Activated CD4-positive, alpha-beta T cell treated with anti-CD3 and anti-CD28 coated beads, Interleukin-2, amount 50 U/mL, for 48 hours (primary cell): ENCODE measurements around the gene PANK3.
"Not testable (repeated sequence)": the region's sequence is repeated elsewhere in the genome, so short reads cannot be mapped to it uniquely, and the experiment has no call there.

Experiments
- DNase-seq, 2 experiments: peaks; one replicate each; pipeline ENCODE4 v3.0.0-alpha.2; 2020

Gene PANK3

GRCh38 chr5:168591302-168592013 is 12.3 kb upstream of the PANK3 start:
- DNase-seq: no peak

- DNase-seq: no peak
These were observed 11.5 kb upstream of the PANK3 start for GRCh38 chr5:168590666-168591065.

- DNase-seq: no peak
These were observed 8.8 kb upstream of the PANK3 start for GRCh38 chr5:168587987-168588386.

GRCh38 chr5:168585119-168585856 is 6.1 kb upstream of the PANK3 start:
- no peak for DNase-seq

GRCh38 chr5:168583742-168584482 is 4.7 kb upstream of the PANK3 start:
- DNase-seq: no peak

GRCh38 chr5:168580814-168581469 is 1.8 kb upstream of the PANK3 start:
- not testable (repeated sequence) for DNase-seq

GRCh38 chr5:168580227-168580508 is 1.0 kb upstream of the PANK3 start:
- DNase-seq: no peak

- DNase-seq: peak; percentile 95 to 97
These were observed 489 bp upstream of the PANK3 start for GRCh38 chr5:168579488-168580226.

- DNase-seq: no peak
These were observed 1.2 kb downstream of the PANK3 start for GRCh38 chr5:168578006-168578405.

- DNase-seq: no peak
These were observed 3.5 kb downstream of the PANK3 start for GRCh38 chr5:168575391-168576372.

GRCh38 chr5:168574156-168574555 is 5.0 kb downstream of the PANK3 start:
- DNase-seq: not testable (repeated sequence)

- not testable (repeated sequence) for DNase-seq
These were observed 5.5 kb downstream of the PANK3 start for GRCh38 chr5:168573663-168574062.

- no peak for DNase-seq
These were observed 8.5 kb downstream of the PANK3 start for GRCh38 chr5:168570490-168571328.

- DNase-seq: no peak
These were observed 10.4 kb downstream of the PANK3 start for GRCh38 chr5:168568738-168569137.

- no peak for DNase-seq
These were observed 15.2 kb downstream of the PANK3 start for GRCh38 chr5:168563959-168564358.

- no peak for DNase-seq
These were observed 16.9 kb downstream of the PANK3 start for GRCh38 chr5:168562279-168562678.

- DNase-seq: no peak
These were observed 21.8 kb downstream of the PANK3 start for GRCh38 chr5:168557389-168557788.

GRCh38 chr5:168553377-168554130 is 25.6 kb downstream of the PANK3 start:
- DNase-seq: no peak

- no peak for DNase-seq
These were observed 27.0 kb downstream of the PANK3 start for GRCh38 chr5:168552146-168552545.

- no peak for DNase-seq
These were observed 28.5 kb downstream of the PANK3 start for GRCh38 chr5:168550656-168551055.
